SIG-M5 (cell line): ENCODE data around the gene LIPE.
"Not testable (repeated sequence)": the region's sequence is repeated elsewhere in the genome, so short reads cannot be mapped to it uniquely, and the experiment has no call there.

Source experiments
- DNase-seq: peaks from one replicate; lab custom pipeline; 2025; lab: John Stamatoyannopoulos, UW

LIPE gene

GRCh38 chr19:42427313-42427712 is at the start of gene LIPE:
Gene LIPE, minus strand, starts transcription at chr19:42427388. Its CDS starts 239 bp downstream, at chr19:42427149.
- no peak for DNase-seq

- no peak for DNase-seq
Measured at GRCh38 chr19:42475366-42475765, 48.2 kb upstream of the LIPE start.

- DNase-seq, result no peak
Measured at GRCh38 chr19:42474743-42475142, 47.6 kb upstream of the LIPE start.

- no peak for DNase-seq
Measured at GRCh38 chr19:42473686-42474085, 46.5 kb upstream of the LIPE start.

DNA sequence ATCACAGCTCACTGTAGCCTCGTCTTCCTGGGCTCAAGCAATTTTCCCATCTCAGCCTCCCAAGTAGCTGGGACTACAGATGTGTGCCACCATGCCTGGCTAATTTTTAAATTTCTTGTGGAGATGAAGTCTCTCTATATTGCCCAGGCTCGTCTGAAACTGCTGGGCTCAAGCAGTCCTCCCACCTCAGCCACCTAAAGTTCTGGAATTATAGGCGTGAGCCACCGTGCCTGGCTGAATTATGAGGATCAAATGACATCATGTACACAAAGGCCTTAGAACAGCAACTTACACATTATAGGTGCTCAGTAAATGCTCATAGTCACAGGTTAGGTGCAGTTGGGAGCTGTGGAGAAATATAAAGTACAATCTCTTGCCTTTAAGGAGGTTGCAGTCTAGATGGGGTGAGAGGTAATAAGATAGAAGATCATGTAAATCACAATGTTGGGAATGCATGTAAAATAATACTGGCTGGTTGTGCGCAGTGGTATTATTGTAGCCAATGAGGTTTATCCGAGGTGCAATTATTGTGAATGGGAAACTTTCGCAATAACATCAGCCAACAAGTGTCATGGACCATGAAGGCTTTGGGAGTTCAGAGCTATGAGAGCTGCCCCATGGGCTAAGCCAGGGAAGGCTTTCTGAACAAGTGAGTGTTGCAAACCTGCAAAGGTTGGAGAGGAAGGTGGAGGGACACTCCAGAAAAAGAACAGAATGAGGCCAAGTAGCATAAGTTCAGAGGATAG is 45.4 kb upstream of the LIPE start:
- no peak for DNase-seq

- no peak for DNase-seq
Measured at GRCh38 chr19:42471554-42472249, 44.5 kb upstream of the LIPE start.

DNA sequence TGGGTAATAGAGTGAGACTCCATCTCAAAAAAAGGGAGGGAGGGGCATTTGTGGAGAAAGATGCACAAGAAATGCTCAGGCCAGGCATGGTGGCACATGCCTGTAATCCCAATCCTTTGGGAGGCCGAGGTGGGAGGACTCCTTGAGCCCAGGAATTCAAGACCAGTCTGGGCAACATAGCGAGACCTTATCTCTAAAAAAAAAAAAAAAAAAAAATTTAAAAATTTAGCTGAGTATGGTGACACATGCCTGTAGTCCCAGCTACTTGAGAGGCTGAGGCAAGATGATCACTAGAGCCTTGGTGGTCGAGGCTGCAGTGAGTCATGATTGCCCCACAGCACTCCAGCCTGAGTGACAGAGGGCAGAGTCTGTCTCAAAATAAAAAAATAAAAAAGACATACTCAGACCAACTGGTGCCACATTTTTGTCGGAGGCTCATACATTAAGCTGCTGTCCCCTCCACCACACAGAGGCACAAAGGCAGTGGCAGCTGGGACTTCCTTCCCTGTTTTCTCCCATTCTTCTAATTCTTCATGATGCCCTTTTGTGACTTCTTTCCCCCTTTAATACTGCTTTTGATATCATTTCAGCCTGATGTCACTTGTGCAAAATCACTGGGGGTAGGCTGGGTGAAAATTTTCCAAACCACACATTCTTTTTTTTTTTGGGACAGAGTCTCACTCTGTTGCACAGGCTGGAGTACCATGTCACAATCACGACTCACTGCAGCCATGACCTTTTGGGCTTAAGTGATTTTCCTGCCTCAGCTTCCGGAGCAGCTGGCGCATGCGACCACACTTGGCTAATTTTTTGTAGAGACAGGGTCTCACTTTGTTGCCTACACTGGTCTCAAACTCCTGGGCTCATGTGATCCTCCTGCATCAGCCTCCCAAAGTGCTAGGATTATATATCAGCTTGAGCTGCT is 42.4 kb upstream of the LIPE start:
- no peak for DNase-seq

GRCh38 chr19:42468273-42468796 is 41.1 kb upstream of the LIPE start:
- no peak for DNase-seq

GRCh38 chr19:42467183-42467760 is 40.1 kb upstream of the LIPE start:
- no peak for DNase-seq

DNA sequence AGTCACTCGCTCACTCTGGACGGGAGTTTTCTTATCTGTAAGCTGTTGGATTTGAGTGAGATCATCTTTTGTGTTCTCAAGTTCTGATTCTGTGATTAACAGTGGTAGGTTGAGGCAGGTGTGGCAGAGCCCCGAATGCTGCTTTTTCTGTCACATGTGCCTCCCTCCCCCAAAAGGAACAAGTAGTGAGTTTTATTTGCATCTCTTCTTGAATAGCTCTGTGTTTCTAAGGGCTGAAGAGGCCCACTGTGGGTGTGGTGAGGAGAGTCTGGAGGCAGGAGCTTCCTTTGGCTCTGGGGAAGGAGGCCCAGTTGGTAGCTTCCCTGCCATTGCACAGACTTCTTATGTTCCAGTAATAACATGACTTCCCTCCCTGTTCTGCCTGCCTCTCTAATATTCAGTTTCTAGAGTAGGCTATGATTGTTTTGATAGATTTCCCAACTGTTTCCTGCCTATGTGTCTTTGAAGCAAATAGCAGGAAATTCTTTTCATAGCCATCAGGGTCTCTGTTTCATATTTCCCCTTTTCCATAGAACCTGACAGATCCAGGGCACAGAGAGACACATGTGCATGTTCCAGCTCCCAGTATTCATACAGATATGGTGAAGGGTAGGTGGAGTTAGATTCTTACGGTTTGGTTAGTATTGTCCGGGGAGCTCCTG is 39.5 kb upstream of the LIPE start:
- DNase-seq, result no peak

- DNase-seq, result no peak
Measured at GRCh38 chr19:42465827-42466280, 38.7 kb upstream of the LIPE start.

GRCh38 chr19:42461700-42462324 is 34.6 kb upstream of the LIPE start:
- no peak for DNase-seq

- not testable (repeated sequence) for DNase-seq
Measured at GRCh38 chr19:42461231-42461630, 34.0 kb upstream of the LIPE start.

DNA sequence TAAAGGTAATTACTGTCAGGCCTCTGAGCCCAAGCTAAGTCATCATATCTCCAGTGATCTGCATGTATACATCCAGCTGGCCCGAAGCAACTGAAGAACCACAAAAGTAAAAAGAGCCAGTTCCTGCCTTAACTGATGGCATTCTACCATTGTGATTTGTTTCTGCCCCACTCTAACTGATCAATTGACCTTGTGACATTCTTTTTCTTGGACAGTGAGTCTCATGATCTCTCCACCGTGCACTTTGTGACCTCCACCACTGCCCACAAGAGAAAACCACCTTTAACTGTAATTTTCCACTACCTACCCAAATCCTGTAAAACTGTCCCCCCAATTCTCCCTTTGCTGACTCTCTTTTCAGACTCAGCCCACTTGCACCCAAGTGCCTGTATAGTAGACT is 32.7 kb upstream of the LIPE start:
- DNase-seq, result no peak

GRCh38 chr19:42455621-42456081 is 28.5 kb upstream of the LIPE start:
- no peak for DNase-seq

DNA sequence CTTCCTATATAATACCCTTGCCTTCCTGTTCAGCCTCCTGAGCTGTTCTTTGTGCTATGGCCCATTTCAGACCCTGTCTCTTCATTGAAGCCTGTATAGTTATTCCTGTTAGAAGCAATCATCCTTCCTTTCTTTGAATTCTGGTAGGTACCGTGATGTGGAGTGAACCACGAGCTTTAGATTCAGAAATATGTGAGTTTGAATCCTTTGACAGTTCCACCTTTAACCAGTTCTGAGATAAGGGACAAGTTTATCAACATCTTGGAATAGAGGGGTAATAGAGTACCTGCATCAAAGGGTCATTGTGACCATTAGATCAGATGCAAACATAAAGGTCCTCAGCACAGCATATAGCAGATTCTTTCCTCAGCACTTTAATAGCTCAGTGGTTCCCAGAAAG is 27.9 kb upstream of the LIPE start:
- no peak for DNase-seq

DNA sequence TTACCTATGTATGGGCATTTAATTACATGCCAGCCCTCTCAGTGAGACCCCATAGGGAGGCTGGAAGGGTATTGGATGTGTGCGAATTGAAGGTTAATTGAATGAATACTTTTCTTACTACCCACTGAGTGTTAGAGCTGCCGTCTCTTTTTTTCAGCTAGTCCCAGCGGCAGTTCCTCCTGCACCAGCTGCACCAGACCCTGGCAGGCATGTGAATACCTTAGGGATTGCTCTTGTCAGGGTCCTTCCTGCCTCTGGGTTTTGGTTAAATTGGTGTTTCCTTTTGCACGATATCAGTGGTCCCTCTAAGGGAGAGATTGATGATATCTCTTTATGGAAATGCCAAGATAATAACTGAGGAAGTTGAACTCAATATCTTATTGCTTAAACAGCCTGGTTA is 25.4 kb upstream of the LIPE start:
- no peak for DNase-seq

GRCh38 chr19:42450314-42450934 is 23.2 kb upstream of the LIPE start:
- DNase-seq, result no peak

- not testable (repeated sequence) for DNase-seq
Measured at GRCh38 chr19:42448306-42448705, 21.1 kb upstream of the LIPE start.

DNA sequence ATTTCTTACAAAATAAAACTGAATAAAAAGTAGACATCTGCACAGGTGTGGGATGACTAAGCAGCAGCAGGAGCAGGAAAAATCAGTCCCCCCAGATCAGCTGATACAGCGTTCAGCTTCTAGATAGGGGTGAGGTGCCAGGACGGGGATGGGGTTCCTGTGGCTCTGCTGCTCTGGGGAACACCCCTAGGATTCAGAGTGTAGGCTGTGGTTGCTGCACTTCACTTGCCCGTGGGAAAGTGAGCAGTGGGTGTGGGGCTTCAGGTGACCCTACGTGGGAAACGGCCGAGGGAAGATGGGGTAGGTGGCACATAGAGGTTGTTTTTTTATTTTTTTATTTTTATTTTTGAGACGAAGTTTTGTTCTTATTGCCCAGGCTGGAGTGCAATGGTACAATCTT is 18.8 kb upstream of the LIPE start:
- DNase-seq, result no peak
